Progenitor cell of endocrine pancreas (in vitro differentiated cells): ENCODE data around the gene MAD1L1. TPM values are rescaled to one million over a fixed set of nuclear protein-coding genes. Genes with fewer than 3 reads are reported as not detected.
A peak's percentile ranks its signal among the peaks of the same experiment; 100 is the strongest.

Experiments used
- DNase-seq: peaks from one replicate; pipeline ENCODE4 v3.0.0; 2021; ENCODE audit warnings: low spot score; ENCODE audit not compliant: unreplicated experiment
- H3K27ac Mint-ChIP-seq: 2 replicates; pipeline ENCODE4 v1.8.0; 2021; ENCODE audit warnings: mild to moderate bottlenecking, moderate library complexity, mixed read lengths
- H3K27me3 Mint-ChIP-seq: 2 replicates; pipeline ENCODE4 v1.8.0; 2021; ENCODE audit warnings: mixed read lengths
- H3K36me3 Mint-ChIP-seq: 2 replicates; pipeline ENCODE4 v1.8.0; 2022; ENCODE audit warnings: mixed read lengths; ENCODE audit not compliant: insufficient read depth
- H3K4me1 Mint-ChIP-seq: 2 replicates; pipeline ENCODE4 v1.8.0; 2021; ENCODE audit warnings: low read depth, mixed read lengths
- H3K4me3 Mint-ChIP-seq: 2 replicates; pipeline ENCODE4 v1.8.0; 2021; ENCODE audit warnings: low read depth, mild to moderate bottlenecking, moderate library complexity, mixed read lengths
- H3K9me3 Mint-ChIP-seq: 2 replicates; pipeline ENCODE4 v1.8.0; 2021; ENCODE audit warnings: low read depth, mixed read lengths
- total RNA-seq: library from RNA; stranded (reverse); gene quantifications from 2 replicates; pipeline ENCODE4 v1.2.1, GENCODE V29; 2021
- TF ChIP-seq, protein P1 (sequence below): fragments of 200-600 bp; sonication (generic); IDR thresholded peaks from one replicate; pipeline ENCODE4 v1.5.0; 2021; ENCODE audit warnings: antibody characterized with exemption, mild to moderate bottlenecking; ENCODE audit not compliant: unreplicated experiment

MAD1L1 gene
- total RNA-seq, 1 donor from 2014 or later: 49.8 TPM

DNA sequence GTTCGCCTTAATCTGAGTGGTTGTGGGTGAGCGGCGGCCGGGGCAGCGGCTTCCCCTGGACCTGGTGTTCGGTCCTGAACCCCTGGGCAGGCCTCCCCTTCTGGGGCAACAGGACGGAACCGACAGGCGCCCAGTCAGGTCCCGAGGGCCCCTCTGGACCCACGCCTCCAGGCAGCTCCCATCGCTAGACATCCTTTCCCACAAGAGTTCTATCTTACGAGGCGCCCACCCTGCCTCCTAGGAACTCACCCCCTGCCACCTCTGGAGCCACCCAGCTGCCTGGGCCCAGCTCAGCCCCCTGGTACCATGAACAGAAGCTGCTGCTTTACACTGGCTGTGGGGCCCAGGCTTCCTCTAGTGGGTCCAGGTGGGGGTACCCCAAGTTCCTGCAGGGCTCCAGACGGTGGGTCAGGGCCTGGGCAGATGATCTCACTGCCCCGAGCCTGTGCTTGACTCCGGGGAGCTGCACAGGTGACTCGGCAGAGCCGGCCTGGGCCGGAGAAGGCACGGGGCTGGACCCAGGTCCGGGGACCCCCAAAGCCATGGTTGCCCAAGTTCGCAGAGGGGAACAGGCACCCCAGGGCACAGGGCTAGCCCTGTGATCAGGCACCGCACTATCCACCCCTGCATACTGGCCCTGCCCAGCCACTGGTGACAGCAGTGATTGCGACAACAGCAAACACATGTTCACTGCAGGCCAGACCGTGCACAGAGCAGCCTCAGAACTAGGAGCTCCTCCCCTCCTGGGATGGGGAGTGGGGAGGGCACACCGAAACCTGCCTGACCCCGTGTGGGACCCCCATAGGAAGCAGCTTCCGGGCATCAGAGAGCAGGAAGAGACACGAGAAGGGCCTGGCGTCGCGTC lies 382.4 kb downstream of the MAD1L1 start:
- Mint-ChIP-seq H3K27ac (peak overlapping the region; percentile 62), H3K9me3 (no peaks in the 10 kb centered on the region), H3K27me3 (peaks cover 2% of the 10 kb centered on the region), H3K4me1 (peaks cover 28% of the 10 kb centered on the region), H3K36me3 (peaks cover 2% of the 10 kb centered on the region), H3K4me3 (no peak overlapping the region)
- TF ChIP-seq, protein P1, sequence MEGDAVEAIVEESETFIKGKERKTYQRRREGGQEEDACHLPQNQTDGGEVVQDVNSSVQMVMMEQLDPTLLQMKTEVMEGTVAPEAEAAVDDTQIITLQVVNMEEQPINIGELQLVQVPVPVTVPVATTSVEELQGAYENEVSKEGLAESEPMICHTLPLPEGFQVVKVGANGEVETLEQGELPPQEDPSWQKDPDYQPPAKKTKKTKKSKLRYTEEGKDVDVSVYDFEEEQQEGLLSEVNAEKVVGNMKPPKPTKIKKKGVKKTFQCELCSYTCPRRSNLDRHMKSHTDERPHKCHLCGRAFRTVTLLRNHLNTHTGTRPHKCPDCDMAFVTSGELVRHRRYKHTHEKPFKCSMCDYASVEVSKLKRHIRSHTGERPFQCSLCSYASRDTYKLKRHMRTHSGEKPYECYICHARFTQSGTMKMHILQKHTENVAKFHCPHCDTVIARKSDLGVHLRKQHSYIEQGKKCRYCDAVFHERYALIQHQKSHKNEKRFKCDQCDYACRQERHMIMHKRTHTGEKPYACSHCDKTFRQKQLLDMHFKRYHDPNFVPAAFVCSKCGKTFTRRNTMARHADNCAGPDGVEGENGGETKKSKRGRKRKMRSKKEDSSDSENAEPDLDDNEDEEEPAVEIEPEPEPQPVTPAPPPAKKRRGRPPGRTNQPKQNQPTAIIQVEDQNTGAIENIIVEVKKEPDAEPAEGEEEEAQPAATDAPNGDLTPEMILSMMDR: no peak
- DNase-seq: no peak

DNA sequence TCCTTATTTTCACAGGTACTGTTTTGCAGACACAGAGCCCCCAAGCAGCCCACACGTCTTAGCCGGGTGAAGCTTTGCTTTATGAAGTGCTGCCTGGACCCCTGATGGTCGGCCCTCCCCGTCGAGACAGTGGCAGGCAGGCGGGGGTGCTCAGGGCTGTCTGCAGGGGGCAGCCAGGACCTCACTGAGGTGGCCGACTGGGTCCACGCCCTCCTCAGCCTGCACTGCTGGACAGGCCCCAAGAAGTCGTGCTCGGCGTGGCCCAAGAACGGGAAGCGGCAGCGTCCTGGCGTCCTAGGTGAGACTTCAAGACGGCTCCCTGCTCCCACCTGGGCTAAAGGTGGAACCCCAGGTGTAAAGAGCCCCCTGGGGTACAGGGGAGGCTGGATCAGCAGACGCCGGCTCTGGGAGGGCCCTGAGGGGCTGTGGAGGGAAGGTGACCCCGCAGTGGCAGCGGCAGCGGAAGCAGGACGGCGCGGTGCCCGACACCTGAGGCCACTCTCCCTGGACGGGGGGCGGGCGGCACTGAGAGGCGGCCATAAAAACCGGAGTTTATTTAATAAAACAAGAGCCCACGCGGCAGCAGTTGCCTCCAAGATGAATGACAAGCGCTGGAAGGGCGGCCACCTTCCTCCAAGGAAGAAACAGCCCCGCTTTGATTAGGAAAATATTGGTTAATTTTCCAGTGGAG lies 383.2 kb downstream of the MAD1L1 start:
- no peaks in the 10 kb centered on the region for H3K9me3 Mint-ChIP-seq
- no peak overlapping the region for H3K27ac Mint-ChIP-seq
- H3K27me3 Mint-ChIP-seq: peaks cover 2% of the 10 kb centered on the region
- H3K36me3 Mint-ChIP-seq: peaks cover 2% of the 10 kb centered on the region
- H3K4me3 Mint-ChIP-seq: no peak overlapping the region
- TF ChIP-seq, protein P1: no peak
- H3K4me1 Mint-ChIP-seq: peaks cover 23% of the 10 kb centered on the region
- no peak for DNase-seq

DNA sequence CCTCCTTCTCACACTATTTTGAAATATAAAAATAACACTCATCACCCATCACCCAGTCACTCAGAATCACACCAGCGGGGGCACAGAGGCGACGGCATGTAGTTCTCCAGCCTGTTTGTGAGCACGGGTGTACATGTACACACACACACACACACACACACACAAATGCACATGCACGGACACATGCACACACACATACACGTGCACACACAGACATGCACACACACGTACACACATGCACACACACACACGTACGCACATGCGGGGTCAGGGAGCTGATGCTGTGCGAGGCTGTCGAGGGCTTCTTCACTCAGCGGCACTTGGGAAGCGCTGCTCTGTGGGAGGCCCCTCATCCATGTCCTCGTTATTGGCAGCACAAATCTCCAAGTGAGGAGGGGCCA lies 383.8 kb downstream of the MAD1L1 start:
- H3K4me1 Mint-ChIP-seq: peaks cover 20% of the 10 kb centered on the region
- no peaks in the 10 kb centered on the region for H3K9me3 Mint-ChIP-seq
- peaks cover 2% of the 10 kb centered on the region for H3K36me3 Mint-ChIP-seq
- no peak for DNase-seq
- H3K27me3 Mint-ChIP-seq: peaks cover 2% of the 10 kb centered on the region
- TF ChIP-seq, protein P1: no peak
- H3K27ac Mint-ChIP-seq: no peak overlapping the region
- no peak overlapping the region for H3K4me3 Mint-ChIP-seq

DNA sequence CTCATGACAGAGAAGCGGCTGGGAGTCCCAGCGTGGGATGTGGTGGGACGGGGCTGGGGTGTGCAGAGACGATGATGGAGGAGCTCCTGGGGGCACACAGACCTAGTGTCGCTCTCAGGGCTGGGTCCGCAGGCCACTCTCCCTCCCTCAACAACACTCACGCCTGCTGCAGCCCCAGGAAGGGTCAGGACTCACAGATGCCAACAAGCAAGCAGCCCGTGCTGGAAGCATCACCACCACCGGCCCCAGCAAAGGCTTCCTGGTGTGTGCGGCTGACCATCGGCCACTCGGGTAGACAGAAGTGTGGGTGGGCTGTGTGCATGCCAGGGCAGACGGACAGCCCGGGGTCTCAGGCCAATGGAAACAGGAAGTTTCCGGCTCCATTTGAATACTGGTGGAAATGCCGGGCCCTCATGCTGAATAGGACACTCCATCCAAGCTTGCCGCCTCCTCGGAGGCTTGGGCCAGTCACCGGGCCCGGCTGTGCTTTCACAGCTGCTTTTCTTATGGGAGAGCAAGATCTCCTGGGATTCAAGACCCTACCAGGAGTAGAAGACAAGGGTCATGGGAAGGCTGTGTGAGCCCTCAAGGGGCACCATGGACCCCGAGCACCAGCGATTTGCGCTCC lies 384.6 kb downstream of the MAD1L1 start:
- Mint-ChIP-seq H3K4me3 (no peak overlapping the region), H3K36me3 (peaks cover 3% of the 10 kb centered on the region)

More for the DNA sequence above, 384.6 kb downstream of the MAD1L1 start:
- H3K27me3 Mint-ChIP-seq: peaks cover 2% of the 10 kb centered on the region
- no peaks in the 10 kb centered on the region for H3K9me3 Mint-ChIP-seq
- no peak for DNase-seq
- peaks cover 12% of the 10 kb centered on the region for H3K4me1 Mint-ChIP-seq
- TF ChIP-seq, protein P1: no peak
- no peak overlapping the region for H3K27ac Mint-ChIP-seq
